A673 (cell line): ENCODE results near the gene PYM1.
A peak's percentile ranks its signal among the peaks of the same experiment; 100 is the strongest.

ENCODE experiments used
- EZH2 ChIP-seq: fragments of 200-600 bp; sonication (generic); IDR thresholded peaks from 2 replicates; pipeline ENCODE4 v1.6.1; 2017; ENCODE audit warnings: borderline replicate concordance, low read depth, mild to moderate bottlenecking, mixed read lengths, antibody characterized with exemption, low read length; ENCODE audit not compliant: poor library complexity, severe bottlenecking
- TF ChIP-seq, protein P1 (sequence below): fragments of 300-800, 200-600 bp; sonication (generic); conservative IDR thresholded peaks from 2 replicates; pipeline ENCODE4 v1.5.1; 2017; ENCODE audit warnings: low read depth, mild to moderate bottlenecking, antibody characterized with exemption, low read length, moderate library complexity, mixed read lengths

DNA sequence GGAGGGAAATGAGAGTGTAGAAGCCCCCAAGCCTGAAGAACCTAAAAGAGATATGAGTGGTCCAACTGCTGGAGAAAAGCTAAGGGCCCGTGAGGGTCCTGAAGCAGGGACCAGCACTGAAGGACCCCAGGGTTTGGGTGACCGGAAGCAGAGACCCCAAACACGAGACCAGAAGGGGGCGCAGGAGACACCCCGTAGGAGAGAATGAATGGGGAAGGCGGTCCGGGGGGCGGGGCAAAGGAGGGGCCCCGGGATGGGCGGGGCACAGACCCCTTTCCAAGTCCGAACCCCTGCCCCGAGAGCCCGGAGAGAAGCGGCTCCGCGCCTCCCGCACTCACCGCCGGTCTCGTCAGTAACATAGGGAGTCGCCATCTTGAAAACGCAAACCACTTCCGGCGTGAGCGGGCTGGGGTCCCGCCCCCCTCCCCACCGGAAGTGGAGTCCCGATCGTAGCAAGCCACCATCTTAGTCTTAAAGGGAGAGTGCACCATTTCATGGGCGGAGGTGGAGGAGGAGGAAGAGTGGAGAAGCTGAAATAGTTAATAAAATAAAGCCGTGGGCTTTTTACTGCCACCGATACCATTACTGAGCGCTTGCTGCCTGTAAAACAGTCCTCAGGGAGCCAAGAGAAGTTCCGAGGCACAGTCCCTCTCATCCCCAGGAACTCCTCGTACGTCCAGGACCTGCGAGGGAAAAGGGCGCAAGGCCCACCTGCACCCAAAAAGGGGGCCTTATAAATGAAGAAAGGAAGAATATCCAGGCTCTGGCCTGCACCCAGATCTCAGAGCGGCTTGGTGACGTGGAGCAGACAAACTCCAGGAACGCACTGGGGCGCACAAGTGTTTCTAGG is 731 bp downstream of the PYM1 start:
- TF ChIP-seq, protein P1, sequence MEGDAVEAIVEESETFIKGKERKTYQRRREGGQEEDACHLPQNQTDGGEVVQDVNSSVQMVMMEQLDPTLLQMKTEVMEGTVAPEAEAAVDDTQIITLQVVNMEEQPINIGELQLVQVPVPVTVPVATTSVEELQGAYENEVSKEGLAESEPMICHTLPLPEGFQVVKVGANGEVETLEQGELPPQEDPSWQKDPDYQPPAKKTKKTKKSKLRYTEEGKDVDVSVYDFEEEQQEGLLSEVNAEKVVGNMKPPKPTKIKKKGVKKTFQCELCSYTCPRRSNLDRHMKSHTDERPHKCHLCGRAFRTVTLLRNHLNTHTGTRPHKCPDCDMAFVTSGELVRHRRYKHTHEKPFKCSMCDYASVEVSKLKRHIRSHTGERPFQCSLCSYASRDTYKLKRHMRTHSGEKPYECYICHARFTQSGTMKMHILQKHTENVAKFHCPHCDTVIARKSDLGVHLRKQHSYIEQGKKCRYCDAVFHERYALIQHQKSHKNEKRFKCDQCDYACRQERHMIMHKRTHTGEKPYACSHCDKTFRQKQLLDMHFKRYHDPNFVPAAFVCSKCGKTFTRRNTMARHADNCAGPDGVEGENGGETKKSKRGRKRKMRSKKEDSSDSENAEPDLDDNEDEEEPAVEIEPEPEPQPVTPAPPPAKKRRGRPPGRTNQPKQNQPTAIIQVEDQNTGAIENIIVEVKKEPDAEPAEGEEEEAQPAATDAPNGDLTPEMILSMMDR, result peak; percentile 96
- TF ChIP-seq EZH2, result no peak
